Peyer's patch (tissue), 4 donors: ENCODE data around the gene CLTA. TPM values are rescaled to one million over a fixed set of nuclear protein-coding genes. Genes with fewer than 3 reads are reported as not detected.
"Not testable (repeated sequence)": the region's sequence is repeated elsewhere in the genome, so short reads cannot be mapped to it uniquely, and the experiment has no call there.

Experiments used
- DNase-seq, 3 donors: peaks; one replicate each; pipeline ENCODE4 v3.0.0-alpha.2; 2017 to 2019
- H3K27ac ChIP-seq, 4 donors: fragments of 200-600 bp; sonication (generic); one replicate each; pipeline ENCODE4 v1.5.1; 2016 to 2019
- H3K27me3 ChIP-seq, 2 donors: fragments of 200-600 bp; sonication (generic); one replicate each; pipeline ENCODE4 v1.5.1; 2019
- H3K36me3 ChIP-seq, 3 donors: fragments of 200-600 bp; sonication (generic); one replicate each; pipeline ENCODE4 v1.5.1; 2016 to 2019
- H3K4me1 ChIP-seq, 4 donors: fragments of 200-600 bp; sonication (generic); one replicate each; pipeline ENCODE4 v1.5.1; 2016 to 2019
- H3K4me3 ChIP-seq, 4 donors: fragments of 200-600 bp; sonication (generic); 1 replicate in 3 of 4; 2 replicates in 1 of 4; pipeline ENCODE4 v1.5.1; 2016 to 2019; ENCODE audit warnings: mild to moderate bottlenecking in 1 of 4
- H3K9me3 ChIP-seq, 4 donors: fragments of 200-600 bp; sonication (generic); one replicate each; pipeline ENCODE4 v1.5.1; 2016 to 2019; ENCODE audit warnings: mild to moderate bottlenecking in 1 of 4
- CTCF ChIP-seq, 6 experiments: fragments of 450-650 bp in 4 of 6; fragments of 200-600 bp in 2 of 6; sonication (generic) in 1 of 6; IDR thresholded peaks; one replicate each; pipeline ENCODE4 v1.5.1; 2017 to 2019; ENCODE audit warnings: antibody characterized with exemption in 6 of 6, mild to moderate bottlenecking in 3 of 6, moderate library complexity in 1 of 6
- POLR2A ChIP-seq, 2 donors: fragments of 450-650 bp; IDR thresholded peaks; one replicate each; pipeline ENCODE4 v1.5.1; 2017; ENCODE audit warnings: antibody characterized with exemption in 2 of 2, mild to moderate bottlenecking in 2 of 2, moderate library complexity in 2 of 2
- total RNA-seq, 4 donors: library from RNA; depleted of rRNA; stranded (reverse); fragments of >200 nt; gene quantifications; one replicate each; pipeline ENCODE4 v1.1.0, GENCODE V29; 2016

Gene CLTA
- total RNA-seq, 4 donors from 2014 or later, result 131 to 150 (median 133) TPM

- Histone ChIP-seq H3K27me3 (no peaks in the 10 kb centered on the region), H3K4me3 (no peak overlapping the region)
Measured at GRCh38 chr9:36170531-36170930, 20.2 kb upstream of the CLTA start.

GRCh38 chr9:36173861-36174260 lies 16.9 kb upstream of the CLTA start:
- no peaks in the 10 kb centered on the region for H3K36me3 ChIP-seq
- no peak overlapping the region for H3K4me3 ChIP-seq
- no peaks in the 10 kb centered on the region for H3K9me3 ChIP-seq
- no peaks in the 10 kb centered on the region for H3K4me1 ChIP-seq
- no peak for DNase-seq
- no peak for TF ChIP-seq POLR2A (IDR thresholded peaks at IDR 0.05)
- no peak for TF ChIP-seq CTCF (IDR thresholded peaks at IDR 0.05)
- H3K27me3 ChIP-seq, result no peaks in the 10 kb centered on the region
- H3K27ac ChIP-seq, result no peak overlapping the region

More at GRCh38 chr9:36170531-36170930, 20.2 kb upstream of the CLTA start:
- Histone ChIP-seq H3K36me3 (no peaks in the 10 kb centered on the region), H3K9me3 (no peaks in the 10 kb centered on the region), H3K27ac (no peak overlapping the region), H3K4me1 (peaks cover 0 to 4% (median 0%) of the 10 kb centered on the region in 4 donors)
- TF ChIP-seq CTCF (IDR thresholded peaks at IDR 0.05) (no peak), POLR2A (IDR thresholded peaks at IDR 0.05) (no peak)
- no peak for DNase-seq

GRCh38 chr9:36174271-36174670 lies 16.4 kb upstream of the CLTA start:
- no peak for DNase-seq
- Histone ChIP-seq H3K4me3 (no peak overlapping the region), H3K27ac (no peak overlapping the region), H3K9me3 (no peaks in the 10 kb centered on the region), H3K36me3 (no peaks in the 10 kb centered on the region), H3K27me3 (no peaks in the 10 kb centered on the region), H3K4me1 (no peaks in the 10 kb centered on the region)
- TF ChIP-seq CTCF (IDR thresholded peaks at IDR 0.05) (no peak), POLR2A (IDR thresholded peaks at IDR 0.05) (no peak)

GRCh38 chr9:36174731-36175130 lies 16.0 kb upstream of the CLTA start:
- no peak overlapping the region for H3K4me3 ChIP-seq
- DNase-seq, result no peak
- TF ChIP-seq CTCF (IDR thresholded peaks at IDR 0.05) (no peak), POLR2A (IDR thresholded peaks at IDR 0.05) (no peak)
- H3K4me1 ChIP-seq, result no peaks in the 10 kb centered on the region
- H3K9me3 ChIP-seq, result no peaks in the 10 kb centered on the region
- H3K27me3 ChIP-seq, result no peaks in the 10 kb centered on the region
- H3K27ac ChIP-seq, result no peak overlapping the region
- no peaks in the 10 kb centered on the region for H3K36me3 ChIP-seq

- not testable (repeated sequence) for H3K27ac ChIP-seq, H3K27me3 ChIP-seq, H3K4me1 ChIP-seq, H3K36me3 ChIP-seq, DNase-seq, H3K4me3 ChIP-seq, H3K9me3 ChIP-seq
Measured at GRCh38 chr9:36175209-36175608, 15.5 kb upstream of the CLTA start.

GRCh38 chr9:36176496-36176895 lies 14.2 kb upstream of the CLTA start:
- not testable (repeated sequence) for H3K27ac ChIP-seq, H3K27me3 ChIP-seq, H3K36me3 ChIP-seq, H3K4me3 ChIP-seq, DNase-seq, H3K4me1 ChIP-seq, H3K9me3 ChIP-seq

- no peak for DNase-seq
- Histone ChIP-seq H3K27ac (no peak overlapping the region), H3K36me3 (no peaks in the 10 kb centered on the region), H3K4me1 (no peaks in the 10 kb centered on the region), H3K4me3 (no peak overlapping the region), H3K27me3 (no peaks in the 10 kb centered on the region), H3K9me3 (no peaks in the 10 kb centered on the region)
- no peak for TF ChIP-seq CTCF (IDR thresholded peaks at IDR 0.05)
- no peak for TF ChIP-seq POLR2A (IDR thresholded peaks at IDR 0.05)
Measured at GRCh38 chr9:36177571-36177970, 13.2 kb upstream of the CLTA start.

- H3K27ac ChIP-seq, DNase-seq, H3K4me1 ChIP-seq, H3K9me3 ChIP-seq, H3K27me3 ChIP-seq, H3K36me3 ChIP-seq, H3K4me3 ChIP-seq: not testable (repeated sequence)
Measured at GRCh38 chr9:36180243-36180642, 10.5 kb upstream of the CLTA start.
